Hepatocyte (in vitro differentiated cells): Measurements from ENCODE around the gene STK33. TPM values are rescaled to one million over a fixed set of nuclear protein-coding genes. Genes with fewer than 3 reads are reported as not detected.

ENCODE experiments used
- DNase-seq: peaks from one replicate; pipeline ENCODE4 v3.0.0-alpha.2; 2016; ENCODE audit warnings: low spot score
- H2AFZ ChIP-seq: fragments of 200-600 bp; sonication (generic); 2 replicates; pipeline ENCODE4 v1.6.0; 2016; ENCODE audit warnings: antibody characterized with exemption, mild to moderate bottlenecking
- H3K27ac ChIP-seq: fragments of 200-600 bp; sonication (generic); 2 replicates; pipeline ENCODE4 v1.5.1; 2016; ENCODE audit warnings: mild to moderate bottlenecking
- H3K27me3 ChIP-seq: fragments of 200-600 bp; sonication (generic); 2 replicates; pipeline ENCODE4 v1.6.1; 2016
- H3K36me3 ChIP-seq: fragments of 200-600 bp; sonication (generic); replicated peaks from 2 replicates; pipeline ENCODE4 v1.5.1; 2016; ENCODE audit warnings: low read depth; ENCODE audit not compliant: insufficient read depth
- H3K4me1 ChIP-seq: fragments of 200-600 bp; sonication (generic); 2 replicates; pipeline ENCODE4 v1.5.1; 2016; ENCODE audit warnings: mild to moderate bottlenecking, moderate library complexity; ENCODE audit not compliant: insufficient read depth
- H3K4me2 ChIP-seq: fragments of 200-600 bp; sonication (generic); 2 replicates; pipeline ENCODE4 v1.6.0; 2016
- H3K4me3 ChIP-seq: fragments of 200-600 bp; sonication (generic); 2 replicates; pipeline ENCODE4 v1.5.1; 2016; ENCODE audit warnings: mild to moderate bottlenecking
- H3K79me2 ChIP-seq: fragments of 200-600 bp; sonication (generic); 2 replicates; pipeline ENCODE4 v1.6.0; 2017; ENCODE audit warnings: mild to moderate bottlenecking
- H3K9me2 ChIP-seq: fragments of 200-600 bp; sonication (generic); replicated peaks from 2 replicates; pipeline ENCODE4 v1.6.0; 2017; ENCODE audit warnings: mild to moderate bottlenecking; ENCODE audit not compliant: insufficient read depth
- H3K9me3 ChIP-seq: fragments of 200-600 bp; sonication (generic); 2 replicates; pipeline ENCODE4 v1.5.1; 2016; ENCODE audit warnings: low read depth, mild to moderate bottlenecking
- H4K20me1 ChIP-seq: fragments of 200-600 bp; sonication (generic); 2 replicates; pipeline ENCODE4 v1.6.0; 2016; ENCODE audit warnings: mild to moderate bottlenecking; ENCODE audit not compliant: insufficient read depth, poor library complexity, severe bottlenecking
- EZH2 ChIP-seq: fragments of 200-600 bp; sonication (generic); IDR thresholded peaks from 2 replicates; pipeline ENCODE4 v1.6.1; 2016; ENCODE audit warnings: antibody characterized with exemption, mild to moderate bottlenecking, borderline replicate concordance
- EZH2phosphoT487 ChIP-seq: fragments of 200-600 bp; sonication (generic); IDR thresholded peaks from one replicate; pipeline ENCODE4 v1.6.1; 2018; ENCODE audit warnings: antibody characterized with exemption, mild to moderate bottlenecking, low read depth, moderate library complexity; ENCODE audit not compliant: unreplicated experiment, severe bottlenecking
- WGBS: methylation state at CpG from one replicate; pipeline ENCODE4 v1.1.6; 2016; ENCODE audit warnings: low lambda C conversion rate; ENCODE audit errors: missing lambda C conversion rate; 5-methylcytosine and 5-hydroxymethylcytosine counted together
- polyA plus RNA-seq: library from polyadenylated mRNA; unstranded; fragments of >200 nt; fragmentation: Nextera tagmentation; extraction: Ambion mirVana; gene quantifications from 2 replicates; pipeline ENCODE4 v1.2.1, GENCODE V29; 2016
- total RNA-seq: library from RNA; depleted of rRNA; stranded (reverse); fragments of >200 nt; gene quantifications from 2 replicates; pipeline ENCODE4 v1.2.3, GENCODE V29; 2014
- TF ChIP-seq, protein P1 (sequence below): fragments of 200-600 bp; sonication (generic); IDR thresholded peaks from 2 replicates; pipeline ENCODE4 v1.5.1; 2016; ENCODE audit warnings: antibody characterized with exemption, mild to moderate bottlenecking; ENCODE audit not compliant: poor library complexity

STK33 gene
- total and polyA plus RNA-seq, 2 experiments from 2014 or later = 3.0 to 12.8 TPM

DNA sequence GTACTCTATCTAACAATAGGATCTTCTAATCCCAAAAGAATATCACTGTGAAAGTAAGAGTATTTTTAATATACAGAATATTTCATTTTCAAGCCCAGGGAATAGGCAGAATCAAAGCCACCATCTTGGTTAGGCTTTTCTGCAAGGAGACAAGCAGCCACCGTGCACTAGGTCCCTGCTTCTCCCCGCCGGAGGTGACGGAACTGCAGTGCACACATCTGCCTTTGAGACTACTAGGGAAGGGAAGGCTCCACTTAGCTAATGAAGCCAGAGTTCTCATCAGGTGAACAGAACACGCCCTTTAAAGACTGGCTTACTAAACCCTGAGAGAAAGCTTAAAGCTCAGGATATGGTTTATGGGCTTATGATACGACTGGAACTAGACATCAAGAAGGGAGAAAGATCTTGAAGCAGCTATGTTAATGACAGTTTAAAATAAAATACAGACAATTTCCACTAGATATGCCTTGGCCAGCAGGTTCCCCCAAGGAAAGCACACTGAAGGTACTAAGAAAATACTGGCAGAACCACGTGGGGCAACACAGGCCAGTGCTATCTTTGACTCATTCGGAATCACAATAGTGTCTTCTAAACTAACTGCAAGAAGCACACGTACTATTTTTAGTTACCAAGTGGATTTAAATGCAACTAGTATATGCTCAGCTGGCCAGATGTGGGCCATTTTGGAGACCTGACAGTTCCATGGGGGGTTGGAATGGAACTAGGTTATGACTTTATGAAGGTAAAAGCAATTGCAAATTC, 203.0 kb downstream of the STK33 start:
- Histone ChIP-seq H3K27ac (no peak overlapping the region), H3K9me2 (no peaks in the 10 kb centered on the region), H3K4me3 (no peak overlapping the region), H2AFZ (no peak overlapping the region), H3K4me2 (no peak overlapping the region), H3K4me1 (peaks cover 8% of the 10 kb centered on the region), H4K20me1 (no peaks in the 10 kb centered on the region), H3K79me2 (no peaks in the 10 kb centered on the region), H3K27me3 (no peaks in the 10 kb centered on the region), H3K36me3 (no peaks in the 10 kb centered on the region), H3K9me3 (no peaks in the 10 kb centered on the region)
- 91% methylated on average over 9 of the region's 9 CpGs for WGBS
- no peak for TF ChIP-seq EZH2phosphoT487
- TF ChIP-seq, protein P1, sequence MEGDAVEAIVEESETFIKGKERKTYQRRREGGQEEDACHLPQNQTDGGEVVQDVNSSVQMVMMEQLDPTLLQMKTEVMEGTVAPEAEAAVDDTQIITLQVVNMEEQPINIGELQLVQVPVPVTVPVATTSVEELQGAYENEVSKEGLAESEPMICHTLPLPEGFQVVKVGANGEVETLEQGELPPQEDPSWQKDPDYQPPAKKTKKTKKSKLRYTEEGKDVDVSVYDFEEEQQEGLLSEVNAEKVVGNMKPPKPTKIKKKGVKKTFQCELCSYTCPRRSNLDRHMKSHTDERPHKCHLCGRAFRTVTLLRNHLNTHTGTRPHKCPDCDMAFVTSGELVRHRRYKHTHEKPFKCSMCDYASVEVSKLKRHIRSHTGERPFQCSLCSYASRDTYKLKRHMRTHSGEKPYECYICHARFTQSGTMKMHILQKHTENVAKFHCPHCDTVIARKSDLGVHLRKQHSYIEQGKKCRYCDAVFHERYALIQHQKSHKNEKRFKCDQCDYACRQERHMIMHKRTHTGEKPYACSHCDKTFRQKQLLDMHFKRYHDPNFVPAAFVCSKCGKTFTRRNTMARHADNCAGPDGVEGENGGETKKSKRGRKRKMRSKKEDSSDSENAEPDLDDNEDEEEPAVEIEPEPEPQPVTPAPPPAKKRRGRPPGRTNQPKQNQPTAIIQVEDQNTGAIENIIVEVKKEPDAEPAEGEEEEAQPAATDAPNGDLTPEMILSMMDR = no peak
- TF ChIP-seq EZH2 = no peak
- DNase-seq = peak; percentile 1

DNA sequence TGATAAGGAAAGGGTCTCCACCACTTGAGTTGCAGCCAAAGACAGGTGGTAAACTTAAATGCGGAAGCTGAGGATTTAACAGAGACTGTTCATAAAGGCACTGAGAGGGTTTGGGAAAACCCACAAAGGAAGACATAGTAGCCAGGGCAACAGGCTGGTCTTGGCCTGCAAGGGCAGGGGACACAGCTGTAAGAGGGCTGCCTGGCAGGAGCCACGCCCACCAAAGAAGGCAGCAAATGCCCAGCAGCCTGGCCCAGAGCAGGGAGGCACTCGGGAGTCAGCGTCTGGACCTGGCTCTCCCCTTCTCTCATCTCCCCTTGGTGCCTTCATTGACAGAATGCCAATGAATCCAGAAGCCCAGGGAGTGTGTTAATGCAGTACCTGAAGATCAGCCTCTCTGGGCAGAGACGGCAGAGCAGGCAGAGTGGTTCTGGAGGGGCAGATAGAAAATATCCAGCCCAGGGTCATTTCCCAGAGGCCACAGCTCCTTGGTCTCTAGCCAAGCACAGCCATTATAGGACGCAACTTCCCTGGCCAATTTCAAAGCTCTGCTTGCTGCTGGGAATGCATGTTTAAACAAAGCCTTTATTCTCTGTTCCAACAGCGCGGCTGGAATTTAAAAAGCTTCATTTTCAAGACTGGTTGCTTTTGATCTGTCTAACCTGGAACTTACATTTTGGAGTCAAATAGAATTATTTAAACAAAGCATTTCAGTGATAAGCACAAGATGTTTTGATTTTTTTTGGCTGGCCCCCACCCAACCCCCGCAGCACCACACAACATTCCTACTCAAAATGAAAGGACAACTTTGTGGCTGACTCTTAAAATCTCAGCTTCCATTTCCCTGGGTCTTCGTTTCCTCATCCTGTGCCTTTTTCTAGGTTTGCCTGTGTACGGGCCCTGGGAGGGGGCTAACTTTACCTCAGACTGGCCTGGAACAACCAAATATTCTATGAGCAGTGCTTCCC, 204.7 kb downstream of the STK33 start:
- WGBS = 61% methylated on average over 11 of the region's 11 CpGs
- DNase-seq = peak; percentile 11

DNA sequence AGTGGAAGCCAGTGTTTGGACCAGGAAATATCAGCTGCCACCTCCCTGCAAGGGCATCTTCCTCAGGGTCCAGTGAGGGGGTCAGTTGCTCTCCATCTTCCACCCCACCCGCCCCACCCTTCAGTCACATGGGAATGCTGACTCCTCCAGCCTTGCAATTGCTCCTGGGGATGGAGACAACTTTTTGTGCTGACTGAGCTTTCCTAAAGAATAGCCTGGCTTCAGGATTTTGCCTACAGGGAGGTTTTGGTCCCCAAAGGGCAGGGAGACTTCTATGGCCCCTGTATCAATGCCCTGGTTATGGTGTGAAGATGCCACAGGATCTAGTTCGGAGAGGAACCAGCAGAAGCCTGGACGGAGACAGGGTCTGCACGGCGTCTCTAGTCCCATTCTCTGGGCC, 206.3 kb downstream of the STK33 start:
- Histone ChIP-seq H4K20me1 (no peaks in the 10 kb centered on the region), H3K9me3 (no peaks in the 10 kb centered on the region), H3K79me2 (no peaks in the 10 kb centered on the region), H3K27ac (no peak overlapping the region), H3K36me3 (no peaks in the 10 kb centered on the region), H3K4me2 (no peak overlapping the region), H3K4me3 (no peak overlapping the region), H3K4me1 (peaks cover 8% of the 10 kb centered on the region), H3K27me3 (no peaks in the 10 kb centered on the region), H3K9me2 (no peaks in the 10 kb centered on the region), H2AFZ (no peak overlapping the region)
- WGBS = 100% methylated on average over 5 of the region's 5 CpGs
- no peak for DNase-seq
- TF ChIP-seq EZH2 = no peak
- TF ChIP-seq EZH2phosphoT487 = no peak
- TF ChIP-seq, protein P1 = no peak

More for the DNA sequence above, 204.7 kb downstream of the STK33 start:
- peak overlapping the region; percentile 50 for H3K4me2 ChIP-seq
- H4K20me1 ChIP-seq = no peaks in the 10 kb centered on the region
- no peaks in the 10 kb centered on the region for H3K79me2 ChIP-seq
- no peak overlapping the region for H2AFZ ChIP-seq
- H3K27ac ChIP-seq = peak overlapping the region; percentile 4
- H3K27me3 ChIP-seq = no peaks in the 10 kb centered on the region
- H3K36me3 ChIP-seq = no peaks in the 10 kb centered on the region
- no peaks in the 10 kb centered on the region for H3K9me2 ChIP-seq
- no peaks in the 10 kb centered on the region for H3K9me3 ChIP-seq
- TF ChIP-seq EZH2 (no peak), EZH2phosphoT487 (no peak)
- TF ChIP-seq, protein P1 = no peak
- H3K4me3 ChIP-seq = no peak overlapping the region
- peaks cover 8% of the 10 kb centered on the region for H3K4me1 ChIP-seq
